ENCODE data around the gene MMRN2.
"Not testable (repeated sequence)": the region's sequence is repeated elsewhere in the genome, so short reads cannot be mapped to it uniquely, and the experiment has no call there.

MMRN2 gene

DNA sequence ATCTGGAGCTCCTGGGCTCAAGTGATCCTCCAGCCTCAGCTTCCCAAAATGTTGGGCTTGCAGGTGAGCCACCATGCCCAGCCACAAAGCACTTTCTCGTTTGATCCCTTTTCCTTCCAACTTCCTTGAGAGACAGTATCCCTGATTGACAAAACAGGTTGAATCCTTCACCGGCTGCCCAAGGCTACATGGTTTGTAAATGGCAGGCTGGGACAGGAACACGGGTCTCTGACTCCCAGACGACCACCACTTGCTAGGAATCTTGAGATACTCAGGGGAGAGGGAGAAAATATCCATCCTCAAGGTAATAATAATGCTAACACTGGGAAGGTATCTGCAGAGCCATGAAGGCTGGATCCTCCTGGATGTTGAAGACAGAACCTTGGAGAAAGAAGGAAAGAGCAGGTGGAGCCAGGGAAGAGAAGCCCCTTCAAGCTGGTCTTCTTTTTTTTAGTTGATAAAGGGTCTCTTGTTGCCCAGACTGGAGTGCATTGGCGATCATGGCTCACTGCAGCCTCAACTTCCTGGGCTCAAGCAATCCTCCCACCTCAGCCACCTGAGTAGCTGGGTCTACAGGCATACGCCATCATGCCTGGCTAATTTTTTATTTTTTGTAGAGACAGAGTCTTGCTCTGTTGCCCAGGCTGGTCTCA, 19.8 kb downstream of the MMRN2 start:
- no peak for DNase-seq

DNA sequence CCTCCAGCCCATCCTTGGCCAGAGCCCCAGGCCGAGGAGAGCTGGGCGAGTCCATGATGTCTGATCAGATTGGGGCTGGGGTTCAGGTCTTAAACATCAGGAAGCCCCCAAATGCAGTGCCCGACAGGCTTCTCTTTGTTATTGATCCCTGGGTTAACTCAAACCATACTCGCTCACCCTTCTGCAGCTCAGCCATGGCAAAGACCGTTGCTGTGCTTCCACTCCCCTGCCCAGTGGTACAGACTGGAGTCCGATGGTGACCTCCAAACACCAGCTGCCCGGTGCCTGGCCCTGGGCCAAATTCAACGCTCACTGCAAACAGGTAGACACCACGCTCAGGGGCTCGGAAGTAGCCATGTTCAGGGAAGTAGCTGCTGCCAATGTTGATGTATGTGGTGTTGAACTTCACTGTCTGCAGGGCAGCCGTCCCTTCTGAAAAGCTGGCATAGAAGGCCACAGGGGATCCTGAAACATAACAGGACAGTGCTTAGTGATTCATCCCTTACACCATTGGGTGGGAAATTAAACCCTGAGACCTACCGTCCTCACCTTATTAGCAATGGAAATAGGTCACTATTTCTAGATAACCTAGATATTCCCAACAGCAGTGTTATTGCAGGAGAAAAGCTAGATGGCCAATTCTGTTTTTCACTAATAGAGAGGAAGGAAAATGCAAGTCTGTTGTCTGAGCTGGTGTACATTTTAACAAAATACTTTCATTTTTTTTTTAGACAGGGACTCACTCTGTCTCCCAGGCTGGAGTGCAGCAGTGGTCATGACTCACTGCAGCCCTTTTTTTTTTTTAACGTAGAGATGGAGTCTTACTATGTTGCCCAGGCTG, 20.5 kb downstream of the MMRN2 start:
- no peak for DNase-seq

DNA sequence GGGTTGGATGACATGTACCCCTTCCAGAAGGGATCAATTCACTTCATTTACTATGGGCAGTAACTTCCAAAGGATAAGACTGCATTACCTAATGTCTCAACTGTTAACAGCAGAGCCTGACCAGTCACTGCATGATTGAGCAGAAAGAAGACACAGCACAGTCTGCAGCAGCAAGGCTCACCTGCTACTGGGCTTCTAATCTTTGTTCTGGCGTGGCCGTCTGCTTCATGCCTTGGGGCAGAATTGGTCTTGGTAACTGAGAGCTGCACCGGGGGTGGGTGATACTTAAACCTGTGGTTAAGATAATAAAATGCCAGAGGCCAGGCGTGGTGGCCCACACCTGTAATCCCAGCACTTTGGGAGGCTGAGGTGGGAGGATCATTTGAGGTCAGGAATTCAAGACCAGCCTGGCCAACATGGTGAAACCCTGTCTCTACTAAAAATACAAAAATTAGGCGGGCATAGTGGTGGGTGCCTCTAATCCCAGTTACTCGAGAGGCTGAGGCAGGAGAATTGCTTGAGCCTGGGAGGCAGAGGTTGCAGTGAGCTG, 23.2 kb downstream of the MMRN2 start:
- DNase-seq = not testable (repeated sequence)

DNA sequence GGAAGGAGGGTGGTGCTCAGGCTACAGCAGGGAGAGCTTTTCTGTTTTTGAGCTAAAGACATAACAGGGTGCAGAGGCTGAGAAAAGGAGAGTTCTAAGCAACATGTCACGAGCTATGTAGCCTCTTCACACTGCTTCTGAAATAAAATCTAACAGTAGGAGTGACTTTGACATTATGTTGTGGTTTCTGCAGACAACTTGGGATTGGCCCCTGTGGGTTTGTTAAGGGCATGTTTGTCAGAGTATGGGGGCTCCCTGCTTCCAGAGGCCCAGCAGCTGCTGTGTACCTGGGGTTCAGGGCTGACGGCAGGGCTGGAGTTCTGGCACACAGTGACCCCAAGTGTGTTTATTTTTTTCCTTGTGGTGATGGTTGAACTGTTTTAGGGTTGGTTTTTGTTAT, 24.7 kb downstream of the MMRN2 start:
- DNase-seq = no peak

DNA sequence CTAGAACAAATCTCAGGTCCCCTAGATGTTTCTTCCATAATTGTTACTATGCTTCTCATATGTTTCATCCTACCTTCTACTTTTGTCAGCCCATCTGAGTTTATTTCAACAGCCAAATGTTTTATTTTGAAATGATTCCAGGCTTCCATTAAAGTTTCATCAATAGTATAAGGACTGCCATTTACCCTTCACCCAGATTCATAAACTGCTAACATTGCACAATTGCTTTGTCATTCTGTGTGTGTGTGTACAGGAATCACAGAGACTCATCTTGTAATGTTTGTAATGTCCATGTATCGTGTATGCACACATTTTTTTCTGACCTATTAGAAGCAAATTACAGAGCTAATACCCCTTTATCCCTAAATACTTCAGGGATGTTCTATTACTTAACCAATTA, 25.5 kb downstream of the MMRN2 start:
- no peak for DNase-seq

DNA sequence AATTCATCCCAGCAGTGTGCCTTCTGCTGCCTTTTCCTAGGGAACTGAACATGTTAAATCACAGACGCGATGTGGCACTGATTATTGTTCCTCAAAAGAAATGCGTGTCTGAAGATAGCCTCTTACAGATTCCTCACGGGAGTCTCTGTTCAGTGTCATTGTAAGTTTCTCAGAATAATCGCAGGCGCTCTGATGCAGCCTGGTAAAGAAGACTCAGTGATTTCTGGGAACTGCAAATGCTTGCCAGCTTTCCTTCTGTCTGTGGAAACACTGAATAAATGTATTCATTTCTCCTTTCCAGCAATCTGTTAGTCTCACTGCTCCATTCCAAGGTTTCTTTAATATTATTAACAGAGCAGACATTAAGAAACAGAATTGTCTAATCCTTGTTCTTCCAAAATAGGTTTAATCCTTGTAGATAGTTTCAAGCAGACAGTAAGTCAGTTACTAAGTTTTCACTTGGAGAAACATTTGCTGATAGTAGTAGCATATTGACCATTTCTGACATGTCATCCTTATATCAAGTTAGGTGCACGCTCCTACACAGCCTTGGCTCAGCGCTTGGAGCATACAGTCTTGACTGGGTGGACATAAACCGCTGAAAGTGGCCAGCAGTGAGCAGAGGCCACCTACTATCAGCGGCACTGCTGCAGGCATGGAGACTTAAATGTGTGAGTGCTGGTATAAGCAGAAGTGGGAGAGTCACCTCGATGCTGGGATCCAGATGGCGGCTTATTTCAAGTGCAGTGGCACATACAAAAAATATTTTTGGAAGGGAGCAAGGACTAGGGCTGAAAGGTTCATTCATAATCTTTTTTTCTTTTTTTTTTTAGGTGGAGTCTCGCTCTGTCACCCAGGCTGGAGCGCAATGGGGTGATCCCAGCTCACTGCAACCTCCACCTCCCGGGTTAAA, 27.7 kb downstream of the MMRN2 start:
- no peak for DNase-seq

DNA sequence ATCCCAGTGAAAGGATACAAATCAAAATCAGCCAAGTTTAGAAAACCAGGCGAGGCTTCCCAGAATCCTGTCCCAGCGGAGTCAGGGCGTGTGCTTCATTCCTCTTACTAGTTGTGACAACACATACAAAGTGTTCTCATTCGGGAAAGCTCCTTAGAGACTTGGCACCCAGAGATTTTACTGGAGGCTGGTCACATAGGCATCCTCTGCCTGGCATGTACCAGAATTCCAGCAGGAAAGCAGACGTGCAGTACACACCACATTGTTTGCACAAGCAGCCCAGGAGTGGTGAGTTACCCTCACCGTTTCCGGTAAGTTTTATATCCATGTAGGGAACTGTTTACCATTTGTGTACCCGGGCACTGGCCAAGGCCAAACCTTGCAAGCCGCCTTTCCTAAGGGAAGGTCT, 34.9 kb downstream of the MMRN2 start:
- no peak for DNase-seq

DNA sequence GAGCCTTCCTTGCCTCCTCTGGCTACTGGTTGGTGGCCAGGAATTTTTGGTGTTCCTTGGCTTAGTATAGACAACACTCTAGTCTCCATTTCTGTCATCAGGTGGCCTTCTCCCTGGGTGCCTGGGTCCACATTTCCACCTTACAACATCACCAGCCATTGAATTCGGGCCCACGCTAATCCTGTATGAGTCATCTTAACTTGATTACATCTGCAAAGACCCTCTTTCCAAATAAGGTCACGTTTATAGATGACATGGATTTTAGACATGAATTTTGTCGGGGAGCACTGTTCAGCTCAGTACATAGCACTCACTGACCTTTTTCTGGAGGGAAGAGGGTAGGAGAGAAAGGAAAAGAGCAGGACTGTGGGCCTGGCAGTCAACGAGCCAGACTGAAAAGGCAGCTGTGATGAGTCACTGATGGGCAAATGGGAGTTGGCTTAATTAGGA, 39.4 kb downstream of the MMRN2 start:
- DNase-seq = no peak

DNA sequence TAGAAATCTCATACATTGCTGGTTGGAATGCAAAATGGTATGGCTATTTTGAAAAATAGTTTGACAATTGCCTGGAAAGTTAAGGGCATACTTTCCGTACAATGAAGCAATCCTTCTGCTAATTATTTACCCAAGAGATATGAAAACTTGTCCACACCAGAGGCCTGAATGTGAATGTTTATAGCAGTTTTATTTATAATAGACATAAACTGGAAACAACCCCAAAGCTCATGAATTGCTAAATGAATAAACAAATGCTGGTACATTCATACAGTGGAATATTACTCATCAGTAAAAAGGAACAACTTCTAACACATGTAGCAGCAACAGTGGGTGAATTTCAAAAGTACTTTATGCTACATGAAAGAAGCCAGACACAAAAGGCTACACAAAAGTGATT, 42.7 kb downstream of the MMRN2 start:
- DNase-seq = no peak

DNA sequence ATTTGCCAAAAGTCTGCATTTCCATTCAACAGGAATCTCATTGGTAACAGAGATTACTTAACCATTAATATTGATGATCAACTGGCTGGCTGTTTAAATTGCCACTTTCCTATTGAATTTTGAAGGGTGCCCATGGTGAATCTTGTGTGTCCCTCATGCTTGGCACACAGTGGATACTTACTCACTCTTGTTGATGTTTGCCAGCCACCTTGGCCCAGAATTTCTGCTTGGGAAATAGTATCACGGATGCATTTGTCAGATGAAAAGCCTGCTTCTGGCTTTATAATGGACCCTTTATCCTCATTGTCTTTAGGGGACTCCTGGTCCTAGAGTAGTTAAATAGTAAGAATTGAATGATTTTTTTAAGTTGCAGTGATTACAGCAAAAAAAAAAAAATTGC, 52.0 kb downstream of the MMRN2 start:
- DNase-seq = no peak

DNA sequence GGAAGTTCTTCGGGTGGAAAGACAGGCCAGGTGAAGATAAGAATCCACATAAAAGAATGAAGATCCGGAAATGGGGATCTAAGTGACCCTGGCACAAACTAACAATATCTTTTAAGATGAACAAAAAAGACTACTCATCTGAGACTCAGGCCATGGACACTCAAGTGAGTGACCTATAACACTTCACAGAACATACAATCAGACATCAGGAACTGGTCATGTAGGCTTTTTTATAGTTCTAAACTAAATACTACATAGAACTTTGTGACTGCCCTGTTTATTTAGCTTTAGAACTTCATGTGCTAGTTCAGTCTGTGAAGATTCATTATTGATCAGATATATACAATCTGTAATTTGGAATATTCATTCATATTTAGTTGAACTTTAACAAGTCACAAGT, 52.8 kb downstream of the MMRN2 start:
- DNase-seq = no peak

DNA sequence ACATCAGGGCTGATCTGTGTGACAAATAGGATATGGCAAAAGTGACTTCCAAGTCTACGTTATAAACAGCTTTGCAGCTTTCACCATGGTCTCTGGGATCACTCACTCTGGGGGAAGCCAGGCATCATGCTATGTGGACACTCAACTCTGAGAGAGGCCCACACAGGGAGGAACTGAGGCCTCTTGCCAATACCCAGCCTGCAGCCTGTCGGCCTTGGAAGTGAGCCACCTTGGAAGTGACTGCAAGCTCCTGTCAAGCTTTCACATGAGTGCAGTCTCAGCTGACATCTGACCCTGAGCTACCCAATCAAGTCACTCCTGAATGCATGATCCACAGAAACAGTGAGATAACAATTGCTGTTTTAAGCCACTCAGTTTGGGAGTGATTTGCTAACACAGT, 56.5 kb downstream of the MMRN2 start:
- no peak for DNase-seq

DNA sequence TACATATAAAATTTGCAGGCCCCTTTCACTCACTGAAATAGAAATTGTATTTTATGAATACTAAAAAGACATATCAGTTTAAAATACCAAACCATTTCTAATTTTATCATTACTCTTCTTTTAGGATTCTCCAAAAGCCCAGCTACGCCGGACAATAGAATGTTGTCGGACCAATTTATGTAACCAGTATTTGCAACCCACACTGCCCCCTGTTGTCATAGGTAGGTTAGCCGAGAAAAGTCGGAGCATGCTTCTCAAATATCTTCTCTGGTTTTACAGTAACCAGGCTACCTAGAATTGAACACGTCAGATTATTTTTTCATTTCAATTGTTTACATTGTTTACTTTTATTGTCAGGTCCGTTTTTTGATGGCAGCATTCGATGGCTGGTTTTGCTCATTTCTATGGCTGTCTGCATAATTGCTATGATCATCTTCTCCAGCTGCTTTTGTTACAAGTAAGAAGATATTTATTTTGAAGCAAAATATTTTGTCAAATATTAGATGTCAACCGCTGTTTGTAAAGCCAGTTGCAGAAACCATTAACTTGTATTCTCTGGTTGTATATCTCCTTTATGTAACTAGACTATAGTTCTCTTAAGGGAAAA, 57.6 kb downstream of the MMRN2 start:
- peak; percentile 42 for DNase-seq

DNA sequence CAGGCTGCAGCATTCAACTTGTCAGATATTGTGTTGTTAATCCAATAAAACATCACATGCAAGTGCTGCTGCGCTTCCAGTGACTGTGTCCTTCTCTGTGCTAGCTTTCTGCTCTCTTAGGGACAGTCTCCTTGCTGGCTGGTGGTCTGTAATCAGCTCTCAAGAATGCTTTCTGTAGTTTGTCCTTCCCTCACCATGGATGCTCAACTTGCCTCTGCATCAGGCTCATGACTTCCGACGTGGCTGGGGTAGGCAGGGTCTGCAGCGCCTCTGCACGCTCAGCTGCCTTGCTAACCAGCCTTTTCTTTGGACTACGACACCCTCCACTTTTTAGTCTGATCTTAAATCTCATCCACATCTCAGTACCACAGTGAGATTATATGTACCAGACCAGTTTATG, 58.3 kb downstream of the MMRN2 start:
- no peak for DNase-seq

DNA sequence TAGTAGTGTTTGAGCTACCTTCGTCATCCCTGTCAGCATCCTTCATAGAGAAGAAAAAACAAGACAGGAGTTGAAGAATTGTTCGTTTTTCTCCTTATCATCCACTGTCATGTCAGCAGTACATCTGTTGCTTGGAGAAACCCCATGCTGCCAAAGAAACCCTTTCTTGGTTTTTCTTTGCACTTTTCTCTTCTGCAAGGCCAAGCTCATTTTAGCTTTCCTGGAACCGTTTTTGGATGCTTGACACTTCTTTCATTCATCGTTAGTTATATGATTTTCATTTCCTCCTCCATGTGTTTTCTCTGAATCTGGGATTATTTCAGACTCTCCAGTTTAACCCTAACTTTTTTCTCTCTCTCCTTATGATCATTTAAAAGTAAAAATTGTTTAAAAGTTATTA, 58.9 kb downstream of the MMRN2 start:
- no peak for DNase-seq

DNA sequence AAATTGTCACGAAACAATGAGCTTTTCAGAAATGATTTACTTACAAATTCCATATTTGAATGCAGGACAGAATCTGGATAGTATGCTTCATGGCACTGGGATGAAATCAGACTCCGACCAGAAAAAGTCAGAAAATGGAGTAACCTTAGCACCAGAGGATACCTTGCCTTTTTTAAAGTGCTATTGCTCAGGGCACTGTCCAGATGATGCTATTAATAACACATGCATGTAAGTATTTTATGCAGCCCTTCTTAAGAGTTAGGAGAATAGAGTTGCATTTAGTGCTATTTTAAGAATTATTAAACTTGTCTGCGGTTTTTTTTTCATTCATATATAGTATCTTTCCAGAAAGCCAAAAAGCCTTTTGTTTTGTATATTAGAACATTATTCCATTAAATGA, 67.4 kb downstream of the MMRN2 start:
- no peak for DNase-seq

DNA sequence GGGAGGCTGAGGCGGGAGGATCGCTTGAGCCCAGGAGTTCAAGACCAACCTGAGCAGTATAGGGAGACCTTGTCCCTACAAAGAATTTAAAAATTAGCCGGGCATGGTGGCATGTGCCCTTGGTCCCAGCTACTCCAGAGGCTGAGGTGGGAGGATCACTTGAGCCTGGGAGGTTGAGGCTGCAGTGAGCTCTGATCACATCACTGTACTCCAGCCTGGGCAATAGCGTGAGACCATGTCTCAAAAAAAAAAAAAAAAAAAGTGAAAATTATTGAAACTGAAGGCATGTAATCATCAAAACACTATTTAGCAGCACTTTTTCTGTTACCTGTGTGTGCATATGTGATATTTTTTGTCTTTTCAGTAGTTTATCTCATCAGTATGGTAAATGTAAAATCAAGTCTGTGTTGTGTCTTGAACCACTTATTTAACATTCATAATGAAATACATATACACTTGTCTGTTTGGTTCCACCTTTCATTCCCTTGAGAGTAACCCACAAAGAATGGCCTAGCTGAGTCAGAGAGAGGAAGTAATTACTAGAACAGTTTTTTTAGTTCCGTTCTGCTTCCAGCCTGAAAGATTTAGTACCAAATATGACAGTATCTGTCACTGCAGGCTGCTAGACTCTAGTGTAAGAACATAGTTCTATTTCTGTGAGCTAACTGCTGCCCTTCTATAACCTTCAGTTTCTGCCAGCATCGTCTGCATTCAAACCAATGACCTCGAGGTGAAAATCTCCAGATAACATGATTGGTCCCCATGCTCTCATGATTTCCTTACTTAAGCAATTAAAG, 68.6 kb downstream of the MMRN2 start:
- no peak for DNase-seq

Data from DMS153 (cell line).